K562 (cell line): Measurements from ENCODE around the gene ROM1. TPM values are rescaled to one million over a fixed set of nuclear protein-coding genes. Genes with fewer than 3 reads are reported as not detected.

ENCODE experiments used
- C11orf30 ChIP-seq: fragments of 450-650 bp; IDR thresholded peaks from 2 replicates; pipeline ENCODE4 v1.6.1; 2016; ENCODE audit warnings: low read depth, mild to moderate bottlenecking
- CBX5 ChIP-seq: IDR thresholded peaks from 2 replicates; pipeline ENCODE4 v1.6.1; 2014; ENCODE audit warnings: low read depth, borderline replicate concordance
- HMBOX1 ChIP-seq: sonication (generic); IDR thresholded peaks from 2 replicates; pipeline ENCODE4 v1.6.1; 2016
- KLF16 ChIP-seq: IDR thresholded peaks from 2 replicates; pipeline ENCODE4 v1.6.1; 2016; ENCODE audit warnings: antibody characterized with exemption
- L3MBTL2 ChIP-seq: fragments of 450-650 bp; IDR thresholded peaks from 2 replicates; pipeline ENCODE4 v1.6.1; 2016; ENCODE audit warnings: mild to moderate bottlenecking, moderate library complexity
- NELFE ChIP-seq: IDR thresholded peaks from 2 replicates; pipeline ENCODE4 v1.6.1; 2011; ENCODE audit warnings: mild to moderate bottlenecking; ENCODE audit not compliant: insufficient read depth, insufficient read length
- RBM25 ChIP-seq: fragments of 200-400 bp; formaldehyde crosslinking; IDR thresholded peaks from 2 replicates; pipeline ENCODE4 v1.6.1; 2018; ENCODE audit warnings: low read length, low read depth, moderate library complexity; ENCODE audit not compliant: severe bottlenecking
- SIN3A ChIP-seq, 2 experiments: fragments of 150-350 bp in 1 of 2; IDR thresholded peaks; 2 replicates each; pipeline ENCODE4 v1.6.1; 2011 to 2016; ENCODE audit warnings: borderline replicate concordance in 2 of 2, low read depth in 2 of 2, low read length in 2 of 2, mild to moderate bottlenecking in 2 of 2, moderate library complexity in 2 of 2; ENCODE audit not compliant: control insufficient read depth in 1 of 2
- SMARCB1 ChIP-seq: IDR thresholded peaks from 2 replicates; pipeline ENCODE4 v1.6.1; 2011; ENCODE audit warnings: improper control_type of control experiment, low read depth; ENCODE audit not compliant: insufficient read length
- SOX6 ChIP-seq: fragments of 450-650 bp; IDR thresholded peaks from 2 replicates; pipeline ENCODE4 v1.6.1; 2014; ENCODE audit warnings: mild to moderate bottlenecking
- TAL1 ChIP-seq: fragments of 450-650 bp; IDR thresholded peaks from 2 replicates; pipeline ENCODE4 v1.6.1; 2016; ENCODE audit warnings: mild to moderate bottlenecking
- ZFP30 ChIP-seq: fragments of 250-450 bp; sonication (Bioruptor Pico); IDR thresholded peaks from 2 replicates; pipeline ENCODE4 v1.8.0; 2022; ENCODE audit warnings: moderate library complexity, mild to moderate bottlenecking, inconsistent platforms, borderline replicate concordance
- ZNF239 ChIP-seq: fragments of 250-450 bp; sonication (Bioruptor Pico); IDR thresholded peaks from 2 replicates; pipeline ENCODE4 v1.4.0; 2020; ENCODE audit warnings: mild to moderate bottlenecking
- ZNF507 ChIP-seq: conservative IDR thresholded peaks from 2 replicates; pipeline ENCODE4 v1.6.1; 2017; ENCODE audit warnings: missing genetic modification characterization, missing compliant biosample characterization
- ZNF551 ChIP-seq: fragments of 250-450 bp; sonication (Bioruptor Pico); IDR thresholded peaks from 2 replicates; pipeline ENCODE4 v1.5.0; 2021; ENCODE audit warnings: mild to moderate bottlenecking, moderate library complexity
- ZNF696 ChIP-seq: fragments of 250-450 bp; sonication (Bioruptor Pico); conservative IDR thresholded peaks from 2 replicates; pipeline ENCODE4 v1.4.0; 2020; ENCODE audit warnings: mild to moderate bottlenecking, moderate library complexity
- ZSCAN32 ChIP-seq: fragments of 450-650 bp; formaldehyde crosslinking; IDR thresholded peaks from 2 replicates; pipeline ENCODE4 v1.4.0; 2020; ENCODE audit warnings: mild to moderate bottlenecking, moderate library complexity
- polyA plus RNA-seq, 8 experiments: library from polyadenylated mRNA; depleted of rRNA in 4 of 8; stranded (reverse) in 5 of 8; unstranded in 3 of 8; fragments of >200 nt; fragmentation: Nextera tagmentation in 2 of 8; fragmentation: Illumina TruSeq in 1 of 8; extraction: Ambion mirVana in 2 of 8; extraction: Trizol in 1 of 8; gene quantifications; 2 replicates each; pipeline versions ENCODE4 v1.2.1 to v1.2.3, GENCODE V29; 2011 to 2014; ENCODE audit warnings: inconsistent platforms in 1 of 8, missing spikeins in 1 of 8
- total RNA-seq, 7 experiments: library from RNA; depleted of rRNA in 6 of 7; stranded (reverse); fragments of >200 nt in 6 of 7; fragmentation: Illumina TruSeq in 2 of 7; extraction: Trizol in 2 of 7; gene quantifications; 2 replicates each; pipeline versions ENCODE4 v1.2.1 to v1.2.3, GENCODE V29; 2011 to 2021; ENCODE audit warnings: low replicate concordance in 1 of 7
- TF ChIP-seq, protein P1 (sequence below): fragments of 200-800 bp; sonication (Bioruptor generic); IDR thresholded peaks from 2 replicates; pipeline ENCODE4 v1.6.1; 2016; ENCODE audit warnings: missing genetic modification characterization, missing compliant biosample characterization
- TF ChIP-seq, protein P2 (sequence below): sonication (generic); formaldehyde crosslinking; IDR thresholded peaks from 2 replicates; pipeline ENCODE4 v1.8.1; 2022; ENCODE audit warnings: missing genetic modification reagents
- TF ChIP-seq, protein P3 (sequence below): fragments of 450-650 bp; IDR thresholded peaks from 2 replicates; pipeline ENCODE4 v1.6.1; 2017; ENCODE audit warnings: mild to moderate bottlenecking, moderate library complexity

ROM1 gene
- total and polyA plus RNA-seq, 9 of the 15 experiments (the other 6 are each of a cell fraction or from before 2014, with no cell fraction given): 0.75 to 4.0 (median 2.6) TPM

- TF ChIP-seq ZFP30 (CRISPR knock-in tag): no peak
- TF ChIP-seq ZSCAN32 (CRISPR knock-in tag): 0 out of 2 replicates have a peak, but pooled peaks have one; percentile 19
- no peak for TF ChIP-seq KLF16
- TF ChIP-seq C11orf30: peak; percentile 78
- no peak for TF ChIP-seq NELFE
- TF ChIP-seq, protein P1, sequence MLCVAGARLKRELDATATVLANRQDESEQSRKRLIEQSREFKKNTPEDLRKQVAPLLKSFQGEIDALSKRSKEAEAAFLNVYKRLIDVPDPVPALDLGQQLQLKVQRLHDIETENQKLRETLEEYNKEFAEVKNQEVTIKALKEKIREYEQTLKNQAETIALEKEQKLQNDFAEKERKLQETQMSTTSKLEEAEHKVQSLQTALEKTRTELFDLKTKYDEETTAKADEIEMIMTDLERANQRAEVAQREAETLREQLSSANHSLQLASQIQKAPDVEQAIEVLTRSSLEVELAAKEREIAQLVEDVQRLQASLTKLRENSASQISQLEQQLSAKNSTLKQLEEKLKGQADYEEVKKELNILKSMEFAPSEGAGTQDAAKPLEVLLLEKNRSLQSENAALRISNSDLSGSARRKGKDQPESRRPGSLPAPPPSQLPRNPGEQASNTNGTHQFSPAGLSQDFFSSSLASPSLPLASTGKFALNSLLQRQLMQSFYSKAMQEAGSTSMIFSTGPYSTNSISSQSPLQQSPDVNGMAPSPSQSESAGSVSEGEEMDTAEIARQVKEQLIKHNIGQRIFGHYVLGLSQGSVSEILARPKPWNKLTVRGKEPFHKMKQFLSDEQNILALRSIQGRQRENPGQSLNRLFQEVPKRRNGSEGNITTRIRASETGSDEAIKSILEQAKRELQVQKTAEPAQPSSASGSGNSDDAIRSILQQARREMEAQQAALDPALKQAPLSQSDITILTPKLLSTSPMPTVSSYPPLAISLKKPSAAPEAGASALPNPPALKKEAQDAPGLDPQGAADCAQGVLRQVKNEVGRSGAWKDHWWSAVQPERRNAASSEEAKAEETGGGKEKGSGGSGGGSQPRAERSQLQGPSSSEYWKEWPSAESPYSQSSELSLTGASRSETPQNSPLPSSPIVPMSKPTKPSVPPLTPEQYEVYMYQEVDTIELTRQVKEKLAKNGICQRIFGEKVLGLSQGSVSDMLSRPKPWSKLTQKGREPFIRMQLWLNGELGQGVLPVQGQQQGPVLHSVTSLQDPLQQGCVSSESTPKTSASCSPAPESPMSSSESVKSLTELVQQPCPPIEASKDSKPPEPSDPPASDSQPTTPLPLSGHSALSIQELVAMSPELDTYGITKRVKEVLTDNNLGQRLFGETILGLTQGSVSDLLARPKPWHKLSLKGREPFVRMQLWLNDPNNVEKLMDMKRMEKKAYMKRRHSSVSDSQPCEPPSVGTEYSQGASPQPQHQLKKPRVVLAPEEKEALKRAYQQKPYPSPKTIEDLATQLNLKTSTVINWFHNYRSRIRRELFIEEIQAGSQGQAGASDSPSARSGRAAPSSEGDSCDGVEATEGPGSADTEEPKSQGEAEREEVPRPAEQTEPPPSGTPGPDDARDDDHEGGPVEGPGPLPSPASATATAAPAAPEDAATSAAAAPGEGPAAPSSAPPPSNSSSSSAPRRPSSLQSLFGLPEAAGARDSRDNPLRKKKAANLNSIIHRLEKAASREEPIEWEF: no peak
- TF ChIP-seq RBM25: no peak
- no peak for TF ChIP-seq SMARCB1
- peak; percentile 50; the same call in 1 of the 2 replicates for TF ChIP-seq L3MBTL2
- TF ChIP-seq, protein P2, sequence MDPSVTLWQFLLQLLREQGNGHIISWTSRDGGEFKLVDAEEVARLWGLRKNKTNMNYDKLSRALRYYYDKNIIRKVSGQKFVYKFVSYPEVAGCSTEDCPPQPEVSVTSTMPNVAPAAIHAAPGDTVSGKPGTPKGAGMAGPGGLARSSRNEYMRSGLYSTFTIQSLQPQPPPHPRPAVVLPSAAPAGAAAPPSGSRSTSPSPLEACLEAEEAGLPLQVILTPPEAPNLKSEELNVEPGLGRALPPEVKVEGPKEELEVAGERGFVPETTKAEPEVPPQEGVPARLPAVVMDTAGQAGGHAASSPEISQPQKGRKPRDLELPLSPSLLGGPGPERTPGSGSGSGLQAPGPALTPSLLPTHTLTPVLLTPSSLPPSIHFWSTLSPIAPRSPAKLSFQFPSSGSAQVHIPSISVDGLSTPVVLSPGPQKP (CRISPR knock-in tag): no peak
- 0 out of 2 replicates have a peak, but pooled peaks have one; percentile 13 for TF ChIP-seq ZNF696
- peak in 1 of 2 experiments; percentile 75; a peak in 1 of 4 replicates for TF ChIP-seq SIN3A (IDR thresholded peaks at IDR 0.05; ENCODE audit: borderline replicate concordance in 2 of 2, control insufficient read depth in 1 of 2, low read depth in 2 of 2, low read length in 2 of 2)
- no peak for TF ChIP-seq ZNF551 (CRISPR knock-in tag)
- TF ChIP-seq ZNF507 (tag): no peak
- no peak for TF ChIP-seq ZNF239
- TF ChIP-seq, protein P3, sequence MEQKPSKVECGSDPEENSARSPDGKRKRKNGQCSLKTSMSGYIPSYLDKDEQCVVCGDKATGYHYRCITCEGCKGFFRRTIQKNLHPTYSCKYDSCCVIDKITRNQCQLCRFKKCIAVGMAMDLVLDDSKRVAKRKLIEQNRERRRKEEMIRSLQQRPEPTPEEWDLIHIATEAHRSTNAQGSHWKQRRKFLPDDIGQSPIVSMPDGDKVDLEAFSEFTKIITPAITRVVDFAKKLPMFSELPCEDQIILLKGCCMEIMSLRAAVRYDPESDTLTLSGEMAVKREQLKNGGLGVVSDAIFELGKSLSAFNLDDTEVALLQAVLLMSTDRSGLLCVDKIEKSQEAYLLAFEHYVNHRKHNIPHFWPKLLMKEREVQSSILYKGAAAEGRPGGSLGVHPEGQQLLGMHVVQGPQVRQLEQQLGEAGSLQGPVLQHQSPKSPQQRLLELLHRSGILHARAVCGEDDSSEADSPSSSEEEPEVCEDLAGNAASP: no peak
- TF ChIP-seq HMBOX1: no peak
- TF ChIP-seq SOX6: no peak
- no peak for TF ChIP-seq TAL1
- no peak for TF ChIP-seq CBX5
Observed at GRCh38 chr11:62645946-62646824, 33.1 kb downstream of the ROM1 start, which contains the start of gene GANAB (continued).
